ENCODE measurements around the gene CEP20. TPM values are rescaled to one million over a fixed set of nuclear protein-coding genes. Genes with fewer than 3 reads are reported as not detected.
"Not testable (repeated sequence)": the region's sequence is repeated elsewhere in the genome, so short reads cannot be mapped to it uniquely, and the experiment has no call there.

The CEP20 gene
- total RNA-seq, 2 experiments from 2014 or later: 40.0 to 43.8 TPM

DNA sequence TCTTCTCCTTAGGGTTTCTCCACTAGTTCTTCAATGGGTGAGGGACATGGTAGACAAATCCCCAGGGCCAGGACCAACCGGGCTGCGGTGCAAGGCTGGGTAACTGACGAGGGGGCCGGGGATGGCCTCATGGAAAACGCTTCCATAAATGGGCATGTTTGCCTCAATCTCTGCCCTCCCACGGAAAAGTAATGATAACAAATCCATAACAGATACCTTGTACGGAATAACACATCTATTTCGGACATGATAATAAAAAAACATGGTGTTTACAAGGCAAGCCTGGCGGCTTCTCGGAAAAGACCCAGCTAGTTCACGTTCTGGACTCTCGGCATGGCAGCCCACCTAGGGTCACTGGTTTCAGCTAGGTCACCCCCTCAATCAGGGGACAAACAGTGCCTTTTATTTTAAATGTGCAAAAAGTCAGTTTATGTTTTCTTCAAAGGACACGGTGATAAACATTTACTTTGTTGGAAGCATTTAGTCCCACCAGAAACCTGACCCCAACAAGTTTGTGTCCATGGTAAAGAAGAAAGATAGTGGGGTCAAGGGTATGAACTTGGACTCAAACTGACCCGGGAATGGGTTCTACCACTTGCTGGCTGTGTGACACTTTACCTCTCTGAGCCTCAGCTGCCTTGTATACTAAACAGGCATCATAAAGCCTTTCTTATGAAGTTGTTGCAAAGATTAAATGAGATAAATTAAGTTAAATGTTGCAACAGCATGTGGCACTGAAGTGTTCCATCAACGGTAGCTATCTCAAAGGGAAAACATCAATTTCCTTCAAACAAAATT is 33.3 kb downstream of the CEP20 start:
- H3K9me3 Mint-ChIP-seq: no peaks in the 10 kb centered on the region
- H3K4me1 Mint-ChIP-seq (ENCODE audit: low read depth): peaks cover 5% of the 10 kb centered on the region
- peaks cover 26% of the 10 kb centered on the region for H3K27me3 Mint-ChIP-seq
- H3K36me3 Mint-ChIP-seq: no peaks in the 10 kb centered on the region
- intact Hi-C loops (cut with micrococcal nuclease): no loop called here
- no peak overlapping the region for H3K27ac Mint-ChIP-seq
- no peak overlapping the region for H3K4me3 Mint-ChIP-seq
- ChIA-PET CTCF (no interaction called here), POLR2A (no interaction called here)
- no peak for DNase-seq

DNA sequence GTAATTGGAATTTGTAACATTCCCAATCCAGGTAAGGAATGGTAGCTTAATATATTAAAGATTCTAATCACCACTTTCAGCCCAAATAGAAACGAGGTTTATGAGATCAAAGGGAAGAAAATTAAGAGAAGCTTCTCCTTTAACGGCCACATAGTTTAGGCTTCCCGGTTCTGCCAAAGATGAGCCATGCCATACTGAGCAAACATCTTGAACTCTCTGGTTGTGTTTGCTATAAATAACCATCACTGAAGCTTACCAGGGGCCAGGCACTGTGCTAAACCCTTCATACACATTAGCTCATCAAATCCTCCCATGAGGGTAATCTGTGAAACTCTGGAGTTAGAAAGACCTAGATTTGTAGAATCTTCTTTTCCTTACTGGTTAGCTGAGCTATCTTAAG is 34.3 kb downstream of the CEP20 start:
- Mint-ChIP-seq H3K27me3 (peaks cover 24% of the 10 kb centered on the region), H3K4me3 (no peak overlapping the region), H3K36me3 (no peaks in the 10 kb centered on the region), H3K4me1 (ENCODE audit: low read depth) (peaks cover 5% of the 10 kb centered on the region), H3K9me3 (no peaks in the 10 kb centered on the region), H3K27ac (no peak overlapping the region)
- CTCF ChIA-PET: no interaction called here
- POLR2A ChIA-PET: no interaction called here
- intact Hi-C loops (cut with micrococcal nuclease): no loop called here
- DNase-seq: no peak

DNA sequence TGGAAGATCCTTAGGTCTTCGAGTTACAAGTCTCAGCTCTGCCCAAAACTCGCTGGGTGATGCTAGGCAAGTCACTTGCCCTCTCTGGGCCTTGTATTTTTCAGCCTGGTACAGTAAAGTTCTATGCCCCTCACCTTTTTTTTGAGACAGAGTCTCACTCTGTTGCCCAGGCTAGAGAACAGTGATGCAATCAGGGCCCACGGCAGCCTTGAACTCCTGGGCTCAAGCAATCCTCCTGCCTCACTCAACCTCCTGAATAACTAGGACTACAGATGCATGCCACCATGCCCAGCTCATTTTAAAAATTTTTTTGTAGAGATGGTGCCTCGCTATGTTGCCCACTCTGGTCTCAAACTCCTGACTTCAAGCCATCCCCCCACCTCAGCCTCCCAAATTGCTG is 35.4 kb downstream of the CEP20 start:
- no peaks in the 10 kb centered on the region for H3K9me3 Mint-ChIP-seq
- peaks cover 5% of the 10 kb centered on the region for H3K4me1 Mint-ChIP-seq (ENCODE audit: low read depth)
- H3K36me3 Mint-ChIP-seq: no peaks in the 10 kb centered on the region
- POLR2A ChIA-PET: no interaction called here
- no peak for DNase-seq
- peaks cover 24% of the 10 kb centered on the region for H3K27me3 Mint-ChIP-seq
- intact Hi-C loops (cut with micrococcal nuclease): no loop called here
- H3K27ac Mint-ChIP-seq: no peak overlapping the region
- no peak overlapping the region for H3K4me3 Mint-ChIP-seq
- CTCF ChIA-PET: no interaction called here

DNA sequence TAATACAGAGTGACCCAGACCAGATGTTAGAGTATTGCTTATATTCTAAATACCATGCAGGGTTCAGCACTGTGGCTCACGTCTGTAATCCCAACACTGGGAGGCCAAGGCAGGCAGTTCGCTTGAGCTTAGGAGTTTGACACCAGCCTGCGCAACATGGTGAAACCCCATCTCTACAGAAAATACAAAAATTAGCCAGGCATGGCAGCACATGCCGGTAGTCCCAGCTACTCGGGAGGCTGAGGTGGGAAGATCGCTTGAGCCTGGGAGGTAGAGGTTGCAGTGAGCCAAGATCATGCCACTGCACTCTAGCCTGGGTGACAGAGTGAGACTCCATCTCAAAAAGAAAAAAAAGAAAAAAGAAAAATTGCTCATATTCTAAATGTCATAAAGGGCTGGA is 37.8 kb downstream of the CEP20 start:
- H3K4me3 Mint-ChIP-seq; H3K4me1 Mint-ChIP-seq (ENCODE audit: low read depth); H3K27ac Mint-ChIP-seq; CTCF ChIA-PET; intact Hi-C loops (cut with micrococcal nuclease); H3K27me3 Mint-ChIP-seq; H3K9me3 Mint-ChIP-seq; DNase-seq; H3K36me3 Mint-ChIP-seq; POLR2A ChIA-PET: not testable (repeated sequence)

DNA sequence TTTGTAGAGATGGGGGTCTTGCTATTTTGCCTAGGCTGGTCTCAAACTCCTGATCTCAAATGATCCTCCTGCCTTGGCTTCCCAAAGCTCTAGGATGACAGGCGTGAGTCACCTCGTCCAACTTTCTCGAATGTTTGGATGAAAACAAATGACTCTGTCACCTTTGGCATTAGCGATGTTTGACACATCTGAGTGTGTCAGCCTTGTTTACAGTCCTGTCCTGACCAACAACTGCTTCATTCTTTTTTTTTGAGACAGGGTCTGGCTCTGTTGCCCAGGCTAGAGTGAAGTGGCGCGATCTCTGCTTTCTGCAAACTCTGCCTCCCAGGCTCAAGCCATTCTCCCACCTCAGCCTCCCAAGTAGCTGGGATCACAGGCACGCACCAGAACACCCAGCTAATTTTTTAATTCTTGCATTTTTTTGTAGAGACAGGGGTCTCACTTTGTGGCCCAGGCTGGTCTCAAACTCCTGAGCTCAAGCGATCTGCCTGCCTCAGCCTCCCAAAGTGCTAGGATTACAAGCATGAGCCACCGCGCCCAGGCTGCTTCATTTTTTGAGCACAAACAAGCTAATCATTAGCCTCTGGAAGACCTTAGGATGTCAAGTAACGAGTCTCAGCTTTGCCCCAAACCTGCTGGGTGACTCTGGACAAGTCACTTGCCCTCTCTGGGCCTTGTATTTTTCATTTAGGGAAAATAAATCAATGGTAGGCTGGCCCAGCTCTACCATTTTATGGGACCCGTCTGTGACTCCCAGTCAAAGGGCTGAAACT is 39.0 kb downstream of the CEP20 start:
- H3K27ac Mint-ChIP-seq: no peak overlapping the region
- DNase-seq: no peak
- intact Hi-C loops (cut with micrococcal nuclease): no loop called here
- no peaks in the 10 kb centered on the region for H3K4me1 Mint-ChIP-seq (ENCODE audit: low read depth)
- POLR2A ChIA-PET: no interaction called here
- H3K27me3 Mint-ChIP-seq: peaks cover 4% of the 10 kb centered on the region
- no peaks in the 10 kb centered on the region for H3K36me3 Mint-ChIP-seq
- no peak overlapping the region for H3K4me3 Mint-ChIP-seq
- H3K9me3 Mint-ChIP-seq: no peaks in the 10 kb centered on the region
- CTCF ChIA-PET: no interaction called here

DNA sequence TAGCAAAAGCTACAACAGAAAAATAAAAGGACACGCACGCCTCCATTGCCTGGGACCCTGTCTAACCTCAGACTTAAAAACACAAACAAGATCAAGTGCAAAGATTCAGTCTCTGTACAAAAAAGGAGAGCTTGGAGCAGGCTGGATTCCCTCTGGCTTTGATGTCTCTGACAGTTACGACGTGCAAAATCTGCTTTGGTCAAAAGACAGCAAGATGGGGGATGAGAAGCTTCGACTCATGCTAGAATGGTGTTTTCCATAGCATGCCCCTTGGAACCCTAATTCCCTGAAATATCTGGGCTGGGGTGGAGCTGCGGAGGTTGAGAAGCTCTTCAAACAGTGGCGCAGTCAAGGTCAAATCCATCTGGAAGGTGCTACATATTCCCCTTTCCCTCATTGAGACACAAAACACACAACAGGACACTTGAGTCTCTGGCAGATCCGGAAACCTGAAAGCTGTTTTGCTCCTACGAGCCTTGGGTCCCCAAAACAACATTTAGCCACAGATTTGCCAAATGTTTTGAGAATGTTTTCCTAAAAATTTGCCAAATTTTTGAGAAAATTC is 40.7 kb downstream of the CEP20 start:
- Mint-ChIP-seq H3K27me3 (peaks cover 2% of the 10 kb centered on the region), H3K4me3 (no peak overlapping the region), H3K27ac (no peak overlapping the region), H3K4me1 (ENCODE audit: low read depth) (no peaks in the 10 kb centered on the region), H3K9me3 (no peaks in the 10 kb centered on the region), H3K36me3 (no peaks in the 10 kb centered on the region)
- no peak for DNase-seq
- ChIA-PET CTCF (interaction anchor here (0.6 to 1.0 kb wide), 3 partner anchors 12 to 26 kb away, joined by 3 read pairs; no protein-coding TSS in a partner anchor), POLR2A (no interaction called here)
- intact Hi-C loops (cut with micrococcal nuclease): no loop called here

DNA sequence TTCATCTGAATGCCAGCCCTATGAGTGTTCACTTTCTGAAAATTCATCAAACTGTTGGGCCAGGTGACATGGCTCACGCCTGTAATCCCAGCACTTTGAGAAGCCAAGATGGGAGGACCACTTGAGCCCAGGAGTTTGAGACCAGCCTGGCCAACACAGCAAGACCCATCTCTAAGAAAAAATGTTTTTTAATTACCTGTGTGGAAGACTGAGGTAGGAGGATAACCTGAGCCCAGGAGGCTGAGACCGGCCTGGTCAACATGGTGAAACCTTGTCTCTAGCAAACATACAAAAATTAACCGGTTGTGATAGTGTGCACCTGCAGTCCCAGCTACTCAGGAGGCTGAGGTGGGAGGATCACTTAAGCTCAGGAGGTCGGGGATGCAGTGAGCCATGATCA is 41.9 kb downstream of the CEP20 start:
- H3K4me3 Mint-ChIP-seq: no peak overlapping the region

DNA sequence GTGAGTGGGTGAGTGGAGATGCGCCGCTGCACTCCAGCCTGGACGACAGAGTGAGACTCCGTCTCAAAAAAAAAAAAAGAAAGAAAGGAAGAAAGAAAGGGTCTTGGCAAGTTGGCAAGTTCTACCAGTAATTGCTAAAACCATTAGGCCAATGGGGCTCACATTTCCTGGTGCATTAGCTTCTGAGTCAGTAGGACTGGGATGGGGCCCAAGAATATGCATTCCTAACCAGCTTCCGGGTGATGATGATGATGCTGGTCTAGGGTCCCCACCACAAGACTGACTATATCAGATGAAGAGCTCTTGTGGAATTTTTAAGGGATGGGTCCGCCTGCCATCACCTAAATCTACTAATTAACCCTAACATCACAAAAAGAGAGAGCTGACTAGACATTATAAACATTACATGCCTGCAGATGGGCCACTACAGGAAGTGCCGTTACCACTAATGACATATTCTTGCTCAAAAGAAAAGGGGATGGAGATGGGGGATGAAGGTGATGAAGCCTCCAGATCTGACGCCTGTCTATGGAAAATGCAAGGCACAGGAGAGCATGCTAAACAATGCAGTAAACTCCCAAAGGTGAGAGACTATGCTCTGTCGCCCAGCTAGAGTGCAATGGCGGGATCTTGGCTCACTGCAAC is 44.6 kb downstream of the CEP20 start:
- intact Hi-C loops (cut with micrococcal nuclease): no loop called here
- ChIA-PET POLR2A (no interaction called here), CTCF (interaction anchor here (0.6 to 1.2 kb wide), 2 partner anchors 22 to 284 kb away, joined by 3 read pairs; no protein-coding TSS in a partner anchor)
- Mint-ChIP-seq H3K27ac (no peak overlapping the region), H3K27me3 (peaks cover 2% of the 10 kb centered on the region), H3K4me1 (ENCODE audit: low read depth) (no peaks in the 10 kb centered on the region), H3K4me3 (no peak overlapping the region), H3K9me3 (no peaks in the 10 kb centered on the region), H3K36me3 (no peaks in the 10 kb centered on the region)
- no peak for DNase-seq

More for the DNA sequence above, 41.9 kb downstream of the CEP20 start:
- Mint-ChIP-seq H3K36me3 (no peaks in the 10 kb centered on the region), H3K27me3 (peaks cover 2% of the 10 kb centered on the region), H3K4me1 (ENCODE audit: low read depth) (no peaks in the 10 kb centered on the region), H3K27ac (no peak overlapping the region), H3K9me3 (no peaks in the 10 kb centered on the region)
- ChIA-PET CTCF (no interaction called here), POLR2A (no interaction called here)
- no peak for DNase-seq
- intact Hi-C loops (cut with micrococcal nuclease): no loop called here

DNA sequence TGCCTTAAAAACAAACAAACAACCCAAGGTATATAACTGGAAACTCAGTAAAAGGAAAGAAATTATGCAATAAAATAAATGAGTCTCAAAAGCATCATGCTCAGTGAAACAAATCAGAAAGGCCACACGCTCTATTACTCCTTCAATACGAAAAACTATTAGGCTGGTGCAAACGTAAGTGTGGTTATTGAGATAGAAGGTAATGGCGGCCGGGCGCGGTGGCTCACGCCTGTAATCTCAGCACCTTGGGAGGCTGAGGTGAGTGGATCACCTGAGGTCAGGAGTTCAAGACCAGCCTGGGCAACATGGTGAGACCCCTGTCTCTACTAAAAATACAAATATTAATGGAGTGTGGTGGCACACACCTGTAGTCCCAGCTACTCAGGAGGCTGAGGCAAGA is 49.2 kb downstream of the CEP20 start:
- POLR2A ChIA-PET; H3K27me3 Mint-ChIP-seq; H3K4me3 Mint-ChIP-seq; intact Hi-C loops (cut with micrococcal nuclease); H3K4me1 Mint-ChIP-seq (ENCODE audit: low read depth); H3K36me3 Mint-ChIP-seq; DNase-seq; H3K27ac Mint-ChIP-seq; CTCF ChIA-PET; H3K9me3 Mint-ChIP-seq: not testable (repeated sequence)

DNA sequence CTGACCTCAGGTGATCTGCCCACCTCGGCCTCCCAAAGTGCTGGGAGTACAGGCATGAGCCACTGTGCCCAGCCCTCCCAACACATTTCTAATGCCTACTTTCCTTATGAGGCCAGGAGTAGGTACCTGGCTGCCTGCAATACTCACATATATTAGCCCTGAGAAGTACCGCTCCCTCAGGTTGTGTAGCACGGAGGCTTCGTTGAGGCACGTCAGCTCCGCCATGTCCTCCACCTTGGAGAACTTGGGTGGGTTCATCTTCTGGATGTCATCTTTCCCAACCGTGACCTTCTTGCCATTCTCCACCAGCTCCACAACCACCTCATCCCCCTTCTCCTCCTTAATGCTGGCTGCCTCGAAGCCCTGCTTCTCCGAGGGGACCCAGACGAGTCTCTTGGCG is 50.6 kb downstream of the CEP20 start:
- no peak overlapping the region for H3K27ac Mint-ChIP-seq
- H3K4me1 Mint-ChIP-seq (ENCODE audit: low read depth): peaks cover 3% of the 10 kb centered on the region
- intact Hi-C loops (cut with micrococcal nuclease): no loop called here

DNA sequence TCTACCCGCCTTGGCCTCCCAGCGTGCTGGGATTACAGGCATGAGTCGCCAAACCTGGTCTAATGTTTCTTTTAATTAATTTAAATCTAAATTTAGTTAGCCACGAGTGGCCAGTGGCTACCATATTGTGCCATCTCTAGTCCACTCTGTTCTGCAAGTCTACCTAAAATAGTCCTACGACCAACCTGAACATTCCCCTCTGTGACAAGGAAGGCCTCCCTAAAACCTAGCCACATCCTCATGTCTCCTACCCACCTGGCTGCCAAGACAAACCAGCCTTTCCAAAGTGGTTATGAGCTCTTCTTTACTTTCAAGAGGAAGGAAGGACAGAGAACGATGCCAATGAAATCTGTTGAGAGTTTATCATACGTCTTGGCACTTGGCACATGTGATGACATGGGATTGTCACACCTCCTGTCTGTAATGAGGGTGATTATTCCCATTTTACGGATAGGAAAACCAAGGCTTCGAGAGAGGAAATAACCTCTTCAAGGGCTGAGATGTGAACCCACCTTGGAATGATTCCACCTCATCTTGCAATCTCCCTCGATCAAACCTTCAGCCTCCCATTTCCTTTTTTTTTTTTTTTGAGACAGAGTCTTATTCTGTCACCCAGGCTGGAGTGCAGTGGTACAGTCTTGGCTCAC is 51.3 kb downstream of the CEP20 start:
- ChIA-PET CTCF (no interaction called here), POLR2A (no interaction called here)
- Mint-ChIP-seq H3K27ac (no peak overlapping the region), H3K36me3 (no peaks in the 10 kb centered on the region), H3K27me3 (no peaks in the 10 kb centered on the region), H3K9me3 (no peaks in the 10 kb centered on the region), H3K4me3 (no peak overlapping the region), H3K4me1 (ENCODE audit: low read depth) (peaks cover 3% of the 10 kb centered on the region)
- DNase-seq: no peak
- intact Hi-C loops (cut with micrococcal nuclease): no loop called here

More for the DNA sequence above, 50.6 kb downstream of the CEP20 start:
- CTCF ChIA-PET: no interaction called here
- no peaks in the 10 kb centered on the region for H3K9me3 Mint-ChIP-seq
- H3K4me3 Mint-ChIP-seq: no peak overlapping the region
- no peaks in the 10 kb centered on the region for H3K36me3 Mint-ChIP-seq
- DNase-seq: no peak
- no peaks in the 10 kb centered on the region for H3K27me3 Mint-ChIP-seq
- POLR2A ChIA-PET: no interaction called here

DNA sequence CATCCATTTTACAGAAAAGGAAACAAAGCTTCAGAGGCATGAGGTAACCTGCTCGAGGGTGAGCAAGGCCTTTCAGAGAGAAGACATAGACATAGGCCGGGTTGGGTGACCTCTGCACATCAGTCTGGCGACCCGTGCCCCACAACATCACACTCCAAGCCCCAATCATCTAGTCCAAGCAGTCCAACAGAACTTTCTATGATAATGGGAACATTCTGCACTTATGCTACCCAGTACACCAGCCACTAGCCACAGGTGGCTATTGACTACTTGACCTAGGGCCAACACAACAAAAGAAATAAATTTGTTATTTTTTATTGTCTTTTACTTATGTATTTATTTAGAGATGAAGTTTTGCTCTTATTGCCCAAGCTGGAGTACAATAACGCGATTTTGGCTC is 52.3 kb downstream of the CEP20 start:
- Mint-ChIP-seq H3K9me3 (no peaks in the 10 kb centered on the region), H3K27ac (no peak overlapping the region)
- CTCF ChIA-PET: interaction anchor here (0.7 kb wide), 1 partner anchor 11 kb away, joined by 3 read pairs; no protein-coding TSS in a partner anchor

More for the DNA sequence above, 52.3 kb downstream of the CEP20 start:
- POLR2A ChIA-PET: no interaction called here
- Mint-ChIP-seq H3K4me1 (ENCODE audit: low read depth) (peaks cover 3% of the 10 kb centered on the region), H3K27me3 (no peaks in the 10 kb centered on the region), H3K4me3 (no peak overlapping the region), H3K36me3 (no peaks in the 10 kb centered on the region)
- intact Hi-C loops (cut with micrococcal nuclease): no loop called here
- DNase-seq: no peak

All from activated CD4-positive, alpha-beta memory T cell treated with anti-CD3 and anti-CD28 coated beads for 36 hours (primary cell).